HEK293 (cell line): ENCODE results near the gene FANCC.

ENCODE experiments used
- CTCF ChIA-PET: fragments of 350-600 bp; formaldehyde crosslinking; extraction: SDS; loops from one replicate; lab custom pipeline; 2021; ENCODE audit warnings: antibody characterized with exemption; lab: Yijun Ruan, JAX
- POLR2A ChIA-PET: fragments of 300-600 bp; formaldehyde crosslinking; extraction: SDS; loops from one replicate; lab custom pipeline; 2020; ENCODE audit warnings: antibody characterized with exemption, inconsistent platforms; lab: Yijun Ruan, JAX
- H3K27ac ChIP-seq: fragments of 200-500 bp; sonication (Bioruptor generic); 2 replicates; pipeline ENCODE4 v1.5.1; 2014; ENCODE audit warnings: low read depth, low read length, control low read depth, inconsistent platforms; ENCODE audit errors: extremely low read depth
- H3K36me3 ChIP-seq, 2 experiments: fragments of 200-500 bp in 1 of 2; sonication (Bioruptor generic) in 1 of 2; 1 replicate in 1 of 2; 2 replicates in 1 of 2; pipeline ENCODE4 v1.5.1; 2014 to 2017; ENCODE audit warnings: inconsistent platforms in 2 of 2, low read length in 2 of 2; ENCODE audit not compliant: control insufficient read depth in 2 of 2, insufficient read depth in 1 of 2
- H3K4me1 ChIP-seq: fragments of 200-500 bp; sonication (Bioruptor generic); 2 replicates; pipeline ENCODE4 v1.5.1; 2014; ENCODE audit warnings: mild to moderate bottlenecking, low read length, inconsistent platforms; ENCODE audit not compliant: control insufficient read depth, insufficient read depth
- H3K4me3 ChIP-seq: 2 replicates; pipeline ENCODE4 v1.5.1; 2011; ENCODE audit warnings: low read depth, mild to moderate bottlenecking, control low read depth, low read length, moderate library complexity
- H3K9me3 ChIP-seq: fragments of 200-500 bp; sonication (Bioruptor generic); 2 replicates; pipeline ENCODE4 v1.5.1; 2014; ENCODE audit warnings: low read depth, low read length, inconsistent platforms; ENCODE audit not compliant: control insufficient read depth, insufficient read depth
- BCL11B ChIP-seq: fragments of 450-650 bp; formaldehyde crosslinking; IDR thresholded peaks from 2 replicates; pipeline ENCODE4 v1.5.1; 2016; ENCODE audit warnings: low read depth, missing biosample characterization, missing genetic modification characterization
- INSM2 ChIP-seq: fragments of 450-650 bp; formaldehyde crosslinking; IDR thresholded peaks from 2 replicates; pipeline ENCODE4 v1.5.1; 2016; ENCODE audit warnings: missing biosample characterization, missing genetic modification characterization
- PBX3 ChIP-seq: sonication (generic); formaldehyde crosslinking; IDR thresholded peaks from 2 replicates; pipeline ENCODE4 v1.8.1; 2022; ENCODE audit warnings: mild to moderate bottlenecking, moderate library complexity, missing genetic modification reagents
- SP3 ChIP-seq: fragments of 450-650 bp; formaldehyde crosslinking; IDR thresholded peaks from 2 replicates; pipeline ENCODE4 v1.5.1; 2016; ENCODE audit warnings: missing biosample characterization, missing genetic modification characterization
- WT1 ChIP-seq: fragments of 450-650 bp; formaldehyde crosslinking; IDR thresholded peaks from 2 replicates; pipeline ENCODE4 v1.5.1; 2016; ENCODE audit warnings: missing biosample characterization, missing genetic modification characterization
- ZBTB48 ChIP-seq: fragments of 450-650 bp; formaldehyde crosslinking; IDR thresholded peaks from 2 replicates; pipeline ENCODE4 v1.5.1; 2016; ENCODE audit warnings: missing biosample characterization, missing genetic modification characterization
- ZFP41 ChIP-seq: fragments of 450-650 bp; formaldehyde crosslinking; IDR thresholded peaks from 2 replicates; pipeline ENCODE4 v1.5.1; 2016; ENCODE audit warnings: missing biosample characterization, missing genetic modification characterization, borderline replicate concordance
- ZNF248 ChIP-seq: fragments of 450-650 bp; formaldehyde crosslinking; IDR thresholded peaks from 2 replicates; pipeline ENCODE4 v1.5.1; 2017; ENCODE audit warnings: missing biosample characterization, missing genetic modification characterization
- ZNF292 ChIP-seq: fragments of 450-650 bp; formaldehyde crosslinking; IDR thresholded peaks from 2 replicates; pipeline ENCODE4 v1.5.1; 2016; ENCODE audit warnings: low read depth, missing biosample characterization, missing genetic modification characterization, borderline replicate concordance
- ZNF341 ChIP-seq: fragments of 450-650 bp; formaldehyde crosslinking; IDR thresholded peaks from 2 replicates; pipeline ENCODE4; 2016; ENCODE audit warnings: low read depth, missing biosample characterization, missing genetic modification characterization
- ZNF391 ChIP-seq: fragments of 450-650 bp; formaldehyde crosslinking; IDR thresholded peaks from 2 replicates; pipeline ENCODE4 v1.5.1; 2016; ENCODE audit warnings: low read depth, missing biosample characterization, missing genetic modification characterization, borderline replicate concordance
- ZNF398 ChIP-seq: fragments of 450-650 bp; formaldehyde crosslinking; IDR thresholded peaks from 2 replicates; pipeline ENCODE4 v1.5.1; 2017; ENCODE audit warnings: missing biosample characterization, missing genetic modification characterization
- ZNF501 ChIP-seq: fragments of 450-650 bp; formaldehyde crosslinking; IDR thresholded peaks from 2 replicates; pipeline ENCODE4 v1.5.1; 2016; ENCODE audit warnings: missing biosample characterization, missing genetic modification characterization
- ZNF513 ChIP-seq: fragments of 450-650 bp; IDR thresholded peaks from 2 replicates; pipeline ENCODE4 v1.5.1; 2018; ENCODE audit warnings: missing biosample characterization, missing genetic modification characterization
- ZNF518A ChIP-seq: fragments of 450-650 bp; formaldehyde crosslinking; conservative IDR thresholded peaks from 2 replicates; pipeline ENCODE4 v1.5.1; 2016; ENCODE audit warnings: low read depth, missing biosample characterization, missing genetic modification characterization
- ZNF548 ChIP-seq: fragments of 450-650 bp; formaldehyde crosslinking; IDR thresholded peaks from 2 replicates; pipeline ENCODE4 v1.5.1; 2016; ENCODE audit warnings: missing biosample characterization, missing genetic modification characterization
- ZNF654 ChIP-seq: fragments of 450-650 bp; formaldehyde crosslinking; IDR thresholded peaks from 2 replicates; pipeline ENCODE4 v1.5.1; 2016; ENCODE audit warnings: low read depth, missing biosample characterization, missing genetic modification characterization
- ZNF660 ChIP-seq: fragments of 450-650 bp; IDR thresholded peaks from 2 replicates; pipeline ENCODE4 v1.5.1; 2018; ENCODE audit warnings: missing biosample characterization, mild to moderate bottlenecking, missing genetic modification characterization
- ZNF704 ChIP-seq: fragments of 450-650 bp; formaldehyde crosslinking; IDR thresholded peaks from 2 replicates; pipeline ENCODE4 v1.5.1; 2016; ENCODE audit warnings: missing biosample characterization, missing genetic modification characterization

FANCC gene

GRCh38 chr9:95193480-95193879, 124.0 kb downstream of the FANCC start:
- no peak overlapping the region for H3K27ac ChIP-seq
- H3K36me3 ChIP-seq: no peaks in the 10 kb centered on the region
- POLR2A ChIA-PET: no interaction called here
- no peak overlapping the region for H3K4me3 ChIP-seq
- H3K9me3 ChIP-seq: no peaks in the 10 kb centered on the region
- H3K4me1 ChIP-seq: 0 out of 2 replicates have a peak, but pooled peaks cover 4% of the 10 kb centered on the region
- CTCF ChIA-PET: interaction anchor here (0.6 to 1.2 kb wide), 4 partner anchors 12 to 1184 kb away, joined by 3 to 5 read pairs (median 3); no protein-coding TSS in a partner anchor
- TF ChIP-seq ZNF513 (tag by site-specific recombination): no peak
- TF ChIP-seq INSM2 (tag by site-specific recombination): no peak
- no peak for TF ChIP-seq ZNF391 (tag by site-specific recombination)
- no peak for TF ChIP-seq ZNF248 (tag by site-specific recombination)
- no peak for TF ChIP-seq ZNF704 (tag by site-specific recombination)
- no peak for TF ChIP-seq ZNF548 (tag by site-specific recombination)
- no peak for TF ChIP-seq ZNF292 (tag by site-specific recombination)
- TF ChIP-seq ZFP41 (tag by site-specific recombination): no peak
- no peak for TF ChIP-seq ZNF341 (tag by site-specific recombination)
- TF ChIP-seq ZBTB48 (tag by site-specific recombination): no peak
- no peak for TF ChIP-seq BCL11B (tag by site-specific recombination)
- TF ChIP-seq ZNF518A (tag by site-specific recombination): no peak
- no peak for TF ChIP-seq ZNF660 (tag by site-specific recombination)
- TF ChIP-seq, all 188 proteins: peak for 0

GRCh38 chr9:95193067-95193466, 124.4 kb downstream of the FANCC start:
- Histone ChIP-seq H3K4me3 (no peak overlapping the region), H3K9me3 (no peaks in the 10 kb centered on the region), H3K4me1 (0 out of 2 replicates have a peak, but pooled peaks cover 4% of the 10 kb centered on the region), H3K27ac (no peak overlapping the region), H3K36me3 (no peaks in the 10 kb centered on the region)
- ChIA-PET POLR2A (no interaction called here), CTCF (interaction anchor here (0.6 to 1.2 kb wide), 4 partner anchors 12 to 1185 kb away, joined by 3 to 5 read pairs (median 3); no protein-coding TSS in a partner anchor)
- no peak for TF ChIP-seq ZBTB48 (tag by site-specific recombination)
- no peak for TF ChIP-seq WT1
- TF ChIP-seq ZNF654 (tag by site-specific recombination): no peak
- no peak for TF ChIP-seq ZNF501 (tag by site-specific recombination)
- TF ChIP-seq ZNF398 (tag by site-specific recombination): no peak
- TF ChIP-seq SP3: no peak
- TF ChIP-seq PBX3 (CRISPR knock-in tag): no peak
